Karpas-422 (cell line): Measurements from ENCODE around the gene PALLD. TPM values are rescaled to one million over a fixed set of nuclear protein-coding genes. Genes with fewer than 3 reads are reported as not detected.

Experiments used
- DNase-seq: peaks from one replicate; pipeline ENCODE4 v3.0.0-alpha.2; 2015
- H2AFZ ChIP-seq: fragments of 200-600 bp; sonication (generic); 2 replicates; pipeline ENCODE4 v1.6.1; 2014; ENCODE audit warnings: antibody characterized with exemption, low read length, mixed read lengths
- H3K27ac ChIP-seq: fragments of 200-600 bp; sonication (generic); 2 replicates; pipeline ENCODE4 v1.5.1; 2014; ENCODE audit warnings: mild to moderate bottlenecking, low read length, moderate library complexity
- H3K27me3 ChIP-seq: fragments of 200-600 bp; sonication (generic); 2 replicates; pipeline ENCODE4 v1.6.1; 2014; ENCODE audit warnings: low read length, mixed read lengths
- H3K36me3 ChIP-seq: fragments of 200-600 bp; sonication (generic); 2 replicates; pipeline ENCODE4 v1.6.1; 2014; ENCODE audit warnings: low read length, mixed read lengths; ENCODE audit not compliant: insufficient read depth
- H3K4me1 ChIP-seq: fragments of 200-600 bp; sonication (generic); 2 replicates; pipeline ENCODE4 v1.6.1; 2014; ENCODE audit warnings: mild to moderate bottlenecking, low read length, mixed read lengths
- H3K4me2 ChIP-seq: fragments of 200-600 bp; sonication (generic); 2 replicates; pipeline ENCODE4 v1.6.1; 2014; ENCODE audit warnings: low read length, low read depth, mild to moderate bottlenecking; ENCODE audit not compliant: poor library complexity, severe bottlenecking
- H3K4me3 ChIP-seq: fragments of 200-600 bp; sonication (generic); 2 replicates; pipeline ENCODE4 v1.5.1; 2014; ENCODE audit warnings: mild to moderate bottlenecking, antibody characterized with exemption, low read length, mixed read lengths
- H3K79me2 ChIP-seq: fragments of 200-600 bp; sonication (generic); 2 replicates; pipeline ENCODE4 v1.6.1; 2014; ENCODE audit warnings: mild to moderate bottlenecking, low read length, mixed read lengths
- H3K9ac ChIP-seq: fragments of 200-600 bp; sonication (generic); 2 replicates; pipeline ENCODE4 v1.6.0; 2014; ENCODE audit warnings: low read length
- H3K9me2 ChIP-seq: fragments of 200-600 bp; sonication (generic), shearing (Covaris generic); replicated peaks from 2 replicates; pipeline ENCODE4 v1.6.0; 2014; ENCODE audit warnings: mild to moderate bottlenecking, low read length, moderate library complexity; ENCODE audit not compliant: insufficient read depth
- H3K9me3 ChIP-seq: fragments of 300-700, 200-600 bp; sonication (generic); 2 replicates; pipeline ENCODE4 v1.6.1; 2014; ENCODE audit warnings: low read length, mixed read lengths
- H4K20me1 ChIP-seq: fragments of 200-600 bp; sonication (generic); 2 replicates; pipeline ENCODE4 v1.6.1; 2014; ENCODE audit warnings: mild to moderate bottlenecking, antibody characterized with exemption, low read length, low read depth; ENCODE audit not compliant: insufficient read depth
- total RNA-seq: library from RNA; depleted of rRNA; stranded (reverse); fragments of >200 nt; shearing (Covaris generic); gene quantifications from 2 replicates; pipeline ENCODE4 v1.2.3, GENCODE V29; 2014; ENCODE audit warnings: low replicate concordance

PALLD gene
- total RNA-seq, 1 experiment from 2014 or later = 0.71 TPM

- Histone ChIP-seq H3K4me3 (no peak overlapping the region), H3K4me1 (no peaks in the 10 kb centered on the region), H4K20me1 (no peaks in the 10 kb centered on the region), H3K27ac (no peak overlapping the region), H2AFZ (no peak overlapping the region), H3K36me3 (no peaks in the 10 kb centered on the region), H3K4me2 (no peak overlapping the region), H3K9ac (no peak overlapping the region), H3K9me3 (no peaks in the 10 kb centered on the region), H3K9me2 (no peaks in the 10 kb centered on the region), H3K79me2 (no peaks in the 10 kb centered on the region), H3K27me3 (no peaks in the 10 kb centered on the region)
- DNase-seq = no peak
Measured at GRCh38 chr4:168613869-168614268, 117.0 kb downstream of the PALLD start.

- Histone ChIP-seq H2AFZ (no peak overlapping the region), H4K20me1 (no peaks in the 10 kb centered on the region), H3K36me3 (no peaks in the 10 kb centered on the region), H3K9ac (no peak overlapping the region), H3K79me2 (no peaks in the 10 kb centered on the region), H3K9me3 (no peaks in the 10 kb centered on the region), H3K27me3 (no peaks in the 10 kb centered on the region), H3K9me2 (no peaks in the 10 kb centered on the region), H3K4me1 (no peaks in the 10 kb centered on the region), H3K4me3 (no peak overlapping the region), H3K4me2 (no peak overlapping the region), H3K27ac (no peak overlapping the region)
- DNase-seq = no peak
Measured at GRCh38 chr4:168614281-168615057, 117.6 kb downstream of the PALLD start.

- Histone ChIP-seq H3K9me3 (no peaks in the 10 kb centered on the region), H3K9ac (no peak overlapping the region), H3K9me2 (no peaks in the 10 kb centered on the region), H3K4me1 (no peaks in the 10 kb centered on the region), H3K4me3 (no peak overlapping the region), H3K4me2 (no peak overlapping the region), H3K36me3 (no peaks in the 10 kb centered on the region), H3K79me2 (no peaks in the 10 kb centered on the region), H3K27ac (no peak overlapping the region), H4K20me1 (no peaks in the 10 kb centered on the region), H3K27me3 (no peaks in the 10 kb centered on the region), H2AFZ (no peak overlapping the region)
- DNase-seq = no peak
Measured at GRCh38 chr4:168615294-168616065, 118.6 kb downstream of the PALLD start.

GRCh38 chr4:168618577-168619265 lies 121.9 kb downstream of the PALLD start:
- Histone ChIP-seq H3K4me2 (no peak overlapping the region), H4K20me1 (no peaks in the 10 kb centered on the region), H3K27ac (no peak overlapping the region), H2AFZ (no peak overlapping the region), H3K36me3 (no peaks in the 10 kb centered on the region), H3K79me2 (no peaks in the 10 kb centered on the region), H3K9me2 (no peaks in the 10 kb centered on the region), H3K4me3 (no peak overlapping the region), H3K4me1 (no peaks in the 10 kb centered on the region), H3K9me3 (no peaks in the 10 kb centered on the region), H3K9ac (no peak overlapping the region), H3K27me3 (no peaks in the 10 kb centered on the region)
- no peak for DNase-seq

- Histone ChIP-seq H3K4me2 (no peak overlapping the region), H3K4me3 (no peak overlapping the region), H3K27ac (no peak overlapping the region), H3K36me3 (no peaks in the 10 kb centered on the region), H2AFZ (no peak overlapping the region), H3K9me2 (no peaks in the 10 kb centered on the region), H3K9ac (no peak overlapping the region), H3K27me3 (no peaks in the 10 kb centered on the region), H4K20me1 (no peaks in the 10 kb centered on the region), H3K9me3 (no peaks in the 10 kb centered on the region), H3K79me2 (no peaks in the 10 kb centered on the region), H3K4me1 (no peaks in the 10 kb centered on the region)
- no peak for DNase-seq
Measured at GRCh38 chr4:168619266-168619631, 122.4 kb downstream of the PALLD start.

- Histone ChIP-seq H3K36me3 (no peaks in the 10 kb centered on the region), H3K9ac (no peak overlapping the region), H3K27ac (no peak overlapping the region), H4K20me1 (no peaks in the 10 kb centered on the region), H3K4me3 (no peak overlapping the region), H3K4me2 (no peak overlapping the region), H3K79me2 (no peaks in the 10 kb centered on the region), H3K27me3 (no peaks in the 10 kb centered on the region), H3K9me3 (no peaks in the 10 kb centered on the region), H3K9me2 (no peaks in the 10 kb centered on the region), H2AFZ (no peak overlapping the region), H3K4me1 (no peaks in the 10 kb centered on the region)
- no peak for DNase-seq
Measured at GRCh38 chr4:168621806-168622589, 125.1 kb downstream of the PALLD start.

- no peaks in the 10 kb centered on the region for H3K79me2 ChIP-seq
- H3K36me3 ChIP-seq = no peaks in the 10 kb centered on the region
- H3K9ac ChIP-seq = no peak overlapping the region
- H3K9me2 ChIP-seq = no peaks in the 10 kb centered on the region
- H3K4me2 ChIP-seq = no peak overlapping the region
- H2AFZ ChIP-seq = no peak overlapping the region
- H3K4me3 ChIP-seq = no peak overlapping the region
- no peak overlapping the region for H3K27ac ChIP-seq
- H3K27me3 ChIP-seq = no peaks in the 10 kb centered on the region
- no peaks in the 10 kb centered on the region for H3K4me1 ChIP-seq
- no peak for DNase-seq
- H3K9me3 ChIP-seq = no peaks in the 10 kb centered on the region
- no peaks in the 10 kb centered on the region for H4K20me1 ChIP-seq
Measured at GRCh38 chr4:168622600-168622999, 125.7 kb downstream of the PALLD start.
